Suppressor macrophage (primary cell): ENCODE measurements around the gene MATR3.

Source experiments
- DNase-seq, 4 experiments: peaks; one replicate each; pipeline ENCODE4 v3.0.0-alpha.2; 2020 to 2022

The MATR3 gene

GRCh38 chr5:139272471-139273321 lies 20.8 kb upstream of the MATR3 start:
- peak; percentile 52 to 74 (median 64) for DNase-seq

DNA sequence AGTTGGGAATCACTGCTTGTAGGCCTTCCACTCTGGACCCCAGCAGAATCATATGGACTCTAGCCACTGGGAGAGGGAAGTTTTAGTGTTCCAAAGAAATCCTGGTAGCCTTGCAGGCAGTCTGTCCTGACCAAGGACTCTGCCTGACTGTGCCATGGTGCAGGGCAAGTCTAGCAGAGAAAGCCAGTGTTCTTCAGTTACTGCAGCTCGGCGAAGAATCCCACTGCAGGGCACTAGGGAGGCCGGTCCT lies 20.3 kb upstream of the MATR3 start:
- DNase-seq, result no peak

GRCh38 chr5:139273572-139274289 lies 19.8 kb upstream of the MATR3 start:
- peak; percentile 97 to 98 (median 98) for DNase-seq

GRCh38 chr5:139275536-139275935 lies 18.0 kb upstream of the MATR3 start:
- DNase-seq, result no peak

GRCh38 chr5:139275956-139276355 lies 17.6 kb upstream of the MATR3 start:
- DNase-seq, result no peak

- no peak for DNase-seq
Measured at GRCh38 chr5:139276426-139276825, 17.1 kb upstream of the MATR3 start.

DNA sequence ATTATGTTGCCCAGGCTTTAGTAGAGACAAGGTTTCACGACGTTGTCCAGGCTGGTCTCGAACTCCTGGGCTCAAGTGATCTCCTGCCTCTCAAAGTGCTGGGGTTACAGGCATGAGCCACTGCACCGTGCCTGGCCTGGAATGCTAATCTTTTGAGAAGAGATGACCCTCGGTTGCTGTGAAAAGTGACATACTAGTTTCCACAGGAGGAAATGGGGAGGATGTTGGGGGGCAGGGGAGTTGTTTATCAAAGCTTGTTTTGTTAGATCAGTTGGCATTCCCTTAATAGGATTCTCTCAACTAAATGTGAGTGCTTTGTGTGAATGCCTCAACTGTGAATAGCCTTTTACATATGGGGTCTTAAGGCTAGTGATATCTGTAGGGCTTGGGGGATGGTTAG lies 16.4 kb upstream of the MATR3 start:
- DNase-seq, result no peak

GRCh38 chr5:139278540-139279274 lies 14.8 kb upstream of the MATR3 start:
- DNase-seq, result no peak

DNA sequence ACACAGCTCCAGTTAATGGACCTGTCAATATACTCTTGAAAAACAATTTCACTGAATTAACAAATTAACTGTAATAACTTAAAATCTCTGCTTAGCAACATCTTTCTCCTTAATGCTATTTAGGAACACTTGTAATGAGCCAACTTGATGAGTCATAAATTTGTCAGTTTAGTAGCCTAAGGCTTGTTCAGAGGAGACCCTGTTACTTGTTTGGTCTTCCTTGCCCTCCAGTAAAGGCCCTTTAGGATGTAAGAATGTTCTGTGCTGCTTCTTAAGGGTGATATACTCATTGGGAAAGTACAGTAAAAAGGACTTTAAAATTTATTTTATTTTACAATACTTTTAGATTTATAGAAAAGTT lies 11.4 kb upstream of the MATR3 start:
- DNase-seq, result no peak

DNA sequence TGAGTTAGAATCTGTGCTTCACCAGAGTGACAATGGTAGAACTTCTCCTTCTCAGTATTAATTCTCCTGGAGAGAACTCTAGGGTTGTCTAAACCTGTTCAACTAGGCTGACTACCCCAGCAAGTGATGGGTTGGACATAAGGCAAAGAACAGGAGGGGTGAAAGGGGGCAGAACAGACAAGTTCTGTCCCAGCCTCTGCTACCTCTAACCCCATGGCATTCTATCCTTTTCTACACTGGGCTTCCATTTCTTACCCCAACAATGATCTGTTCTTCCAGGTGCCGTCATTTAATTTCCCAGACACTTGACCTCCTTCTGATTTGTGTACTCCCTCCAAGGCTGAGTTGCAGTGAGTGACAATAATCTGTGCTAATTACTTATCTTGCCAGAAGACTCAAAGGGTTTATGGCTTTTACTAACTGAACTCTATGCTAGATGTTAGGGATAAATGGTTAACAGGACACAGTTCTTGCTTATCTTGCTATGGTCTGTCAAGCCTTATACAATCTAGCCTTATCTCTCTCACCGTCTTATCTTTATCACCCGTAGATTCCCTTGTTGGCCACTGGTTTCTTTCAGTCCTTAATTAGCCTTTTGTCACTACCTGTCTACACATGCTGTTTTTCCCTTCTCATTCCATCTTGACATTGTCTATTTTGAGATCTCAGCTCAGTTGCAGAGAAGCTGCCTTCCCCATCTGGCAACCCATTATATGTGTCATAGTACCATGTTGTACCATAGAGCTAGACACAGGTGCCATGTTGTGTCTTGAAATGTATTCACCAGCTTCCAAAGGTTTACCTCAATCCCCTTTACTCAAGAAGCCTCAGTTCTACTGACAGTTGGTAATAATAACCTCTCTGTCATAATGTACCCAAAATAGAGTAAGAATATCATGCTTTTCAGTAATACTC lies 10.0 kb upstream of the MATR3 start:
- DNase-seq, result no peak

DNA sequence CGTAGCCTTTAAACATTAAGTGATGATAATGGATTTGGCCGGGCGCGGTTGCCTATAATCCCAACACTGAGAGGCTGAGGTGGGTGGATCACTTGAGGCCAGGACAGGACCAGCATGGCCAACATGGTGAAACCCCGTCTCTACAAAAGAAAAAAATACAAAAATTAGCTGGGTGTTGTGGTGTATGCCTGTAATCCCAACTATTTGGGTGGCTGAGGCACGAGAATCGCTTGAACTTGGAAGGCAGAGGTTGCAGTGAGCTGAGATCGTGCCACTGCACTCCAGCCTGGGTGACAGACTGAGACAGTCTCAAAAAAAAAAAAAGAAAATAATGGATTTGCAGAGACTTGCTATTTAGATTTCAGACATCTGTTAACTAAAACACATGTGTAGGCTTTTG lies 9.2 kb upstream of the MATR3 start:
- DNase-seq, result no peak

GRCh38 chr5:139285651-139286392 lies 7.7 kb upstream of the MATR3 start:
- no peak for DNase-seq

DNA sequence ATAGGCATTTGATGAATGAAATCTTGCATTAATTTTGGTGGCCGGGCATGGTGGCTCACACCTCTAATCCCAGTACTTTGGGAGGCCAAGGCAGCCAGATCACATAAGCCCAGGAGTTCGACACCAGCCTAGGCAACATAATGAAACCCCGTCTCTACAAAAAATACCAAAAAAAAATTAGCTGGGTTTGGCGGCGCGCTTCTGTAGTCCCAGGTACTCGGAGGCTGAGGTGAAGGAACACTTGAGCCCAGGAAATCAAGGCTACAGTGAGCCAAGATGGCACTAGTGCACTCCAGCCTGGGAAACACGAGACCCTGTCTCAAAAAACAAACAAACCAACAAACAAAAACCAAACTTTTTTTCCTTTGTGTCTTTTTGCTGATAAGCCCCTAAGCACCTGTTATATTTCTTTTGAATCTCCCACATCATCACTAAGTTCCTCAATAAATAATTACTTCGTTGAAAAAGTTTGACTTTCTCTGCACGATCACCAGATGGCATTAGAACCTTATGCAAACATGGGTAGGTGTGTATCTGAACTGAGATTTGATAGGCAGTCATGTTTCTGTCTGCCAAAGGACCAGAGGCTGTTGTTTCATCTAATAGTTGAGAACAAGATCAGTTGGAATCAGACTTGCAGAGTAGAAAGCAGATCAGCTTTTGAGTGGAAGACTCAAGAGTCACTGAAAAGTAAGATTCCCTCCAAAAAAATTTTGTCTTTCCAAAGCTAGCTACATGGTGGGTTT lies 5.5 kb upstream of the MATR3 start:
- no peak for DNase-seq

DNA sequence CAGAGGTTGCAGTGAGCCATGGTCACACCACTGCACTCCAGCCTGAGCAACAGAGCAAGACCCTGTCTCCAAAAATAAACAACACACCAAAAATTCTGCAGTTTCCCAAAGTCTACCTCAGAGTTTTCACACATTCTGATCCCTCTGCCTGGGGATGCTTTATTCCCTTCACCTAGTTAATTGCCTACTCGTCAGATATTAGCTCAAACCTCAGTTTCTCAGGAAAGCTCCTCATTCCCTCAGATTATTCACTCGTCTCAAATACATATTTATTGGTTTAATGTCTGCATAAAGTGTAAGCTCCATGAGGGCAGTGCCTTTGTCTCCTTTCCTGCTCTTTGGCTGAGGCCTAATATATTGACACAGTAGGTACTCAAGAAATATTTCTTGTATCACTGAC lies 2.5 kb upstream of the MATR3 start:
- no peak for DNase-seq

- no peak for DNase-seq
Measured at GRCh38 chr5:139293202-139293506, 386 bp upstream of the MATR3 start.

DNA sequence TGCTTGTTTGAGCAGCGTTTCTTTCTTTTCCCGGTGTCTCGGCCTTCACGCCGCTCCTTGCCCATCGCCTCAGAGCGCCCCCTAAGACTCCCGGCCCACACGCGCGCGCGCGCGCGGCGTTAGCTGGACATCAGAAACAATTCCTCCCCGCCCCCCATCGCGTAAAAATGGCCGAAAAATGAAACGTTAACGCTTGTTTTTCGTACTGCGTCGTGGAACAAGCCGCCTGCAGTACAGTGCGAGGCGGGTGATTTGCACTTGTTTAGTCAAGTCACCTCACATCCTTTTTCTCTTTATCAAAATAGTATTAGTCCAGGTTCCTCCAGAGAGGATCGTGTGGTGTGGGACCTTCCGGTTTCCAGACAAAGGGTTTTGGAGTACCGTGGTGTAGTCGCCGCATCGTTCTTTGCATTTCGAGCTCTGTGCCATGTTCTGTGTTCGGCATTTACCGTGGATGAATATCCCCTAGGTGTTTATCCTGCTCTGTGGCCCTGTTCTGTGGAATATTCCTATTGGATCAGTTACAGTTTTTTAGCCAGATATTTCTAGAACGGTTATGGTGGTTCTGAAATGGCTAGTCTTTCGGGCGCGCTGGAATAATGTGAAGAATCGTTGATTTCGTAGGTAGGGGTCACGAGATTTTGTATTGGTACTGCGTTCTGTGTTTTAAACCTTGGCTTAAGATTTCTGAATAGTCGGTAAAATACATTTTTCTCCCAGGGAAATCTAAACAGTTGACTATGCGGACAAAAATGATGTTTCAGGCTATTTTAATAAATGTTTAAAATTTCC lies 1.0 kb downstream of the MATR3 start:
- DNase-seq, result peak; percentile 75 to 87 (median 83)

GRCh38 chr5:139295346-139296057 lies 2.0 kb downstream of the MATR3 start:
- DNase-seq, result peak in 2 of 4 experiments; percentile 11

DNA sequence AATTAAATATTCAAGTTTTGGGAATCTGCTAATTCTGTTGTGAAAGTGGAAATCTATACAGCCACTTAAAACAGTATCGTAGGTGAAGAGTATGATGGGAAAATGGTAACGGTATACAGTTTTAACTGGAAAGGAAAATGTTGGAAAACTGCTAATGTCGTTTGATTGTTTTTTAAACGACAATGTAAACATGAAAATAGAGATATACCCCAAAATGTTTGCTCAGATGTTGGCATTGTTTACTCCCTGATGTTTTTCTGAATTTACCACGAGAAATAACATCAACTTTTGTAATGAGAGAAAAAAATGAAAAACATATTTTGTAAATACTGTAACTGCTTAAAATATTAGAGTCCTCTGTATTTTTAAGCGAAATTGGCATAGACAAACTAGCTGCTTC lies 2.7 kb downstream of the MATR3 start:
- no peak for DNase-seq

DNA sequence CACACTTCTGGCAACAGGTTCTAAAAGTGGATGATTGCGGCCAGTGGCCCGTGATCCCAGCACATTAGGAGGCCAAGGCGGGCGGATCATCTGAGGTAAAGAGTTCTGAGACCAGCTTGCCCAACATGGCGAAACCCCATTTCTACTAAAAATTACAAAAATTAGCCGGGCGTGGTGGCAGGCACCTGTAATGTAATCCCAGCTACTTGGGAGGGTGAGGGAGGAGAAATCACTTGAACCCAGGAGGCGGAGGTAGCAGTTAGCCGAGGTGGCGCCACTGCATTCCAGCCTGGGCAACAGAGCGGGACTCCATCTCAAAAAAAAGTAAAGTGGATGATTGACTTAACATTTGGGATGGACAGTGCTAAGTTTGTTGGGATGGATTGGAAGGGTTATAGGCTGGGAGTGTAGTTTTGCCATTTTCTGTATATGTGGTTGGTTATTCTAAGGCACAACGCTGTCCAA lies 3.4 kb downstream of the MATR3 start:
- DNase-seq, result no peak
